Umbilical cord (tissue), 1 donor: ENCODE measurements around the gene NPHP1. TPM values are rescaled to one million over a fixed set of nuclear protein-coding genes. Genes with fewer than 3 reads are reported as not detected.

Source experiments
- total RNA-seq: library from RNA; depleted of rRNA; stranded (reverse); fragments of >200 nt; gene quantifications from one replicate; pipeline ENCODE4 v1.2.3, GENCODE V29; 2014; ENCODE audit warnings: low replicate concordance; ENCODE audit not compliant: insufficient read depth

The NPHP1 gene
- total RNA-seq, 1 donor from 2014 or later, result 14.7 TPM

Other genes with a start within 250 kb of the NPHP1 start
- 19.3 TPM for gene MALL, start 89.2 kb downstream of the NPHP1 start, total RNA-seq
- gene MTLN, start 7.5 kb upstream of the NPHP1 start, total RNA-seq, result 50.1 TPM